AG09319 (cell line): ENCODE data around the gene ABCD4.

Experiments
- DNase-seq: peaks from one replicate; pipeline ENCODE4 v3.0.0-alpha.2; 2010; ENCODE audit warnings: low read depth; ENCODE audit errors: extremely low read depth
- CTCF ChIP-seq: IDR thresholded peaks from 2 replicates; pipeline ENCODE4 v1.5.1; 2011; ENCODE audit warnings: low read depth, mild to moderate bottlenecking, inconsistent platforms, low read length, moderate library complexity

Gene ABCD4

GRCh38 chr14:74314576-74314975, 11.8 kb upstream of the ABCD4 start:
- DNase-seq = no peak
- TF ChIP-seq CTCF = no peak

GRCh38 chr14:74313601-74314000, 10.9 kb upstream of the ABCD4 start:
- no peak for DNase-seq
- TF ChIP-seq CTCF = no peak

DNA sequence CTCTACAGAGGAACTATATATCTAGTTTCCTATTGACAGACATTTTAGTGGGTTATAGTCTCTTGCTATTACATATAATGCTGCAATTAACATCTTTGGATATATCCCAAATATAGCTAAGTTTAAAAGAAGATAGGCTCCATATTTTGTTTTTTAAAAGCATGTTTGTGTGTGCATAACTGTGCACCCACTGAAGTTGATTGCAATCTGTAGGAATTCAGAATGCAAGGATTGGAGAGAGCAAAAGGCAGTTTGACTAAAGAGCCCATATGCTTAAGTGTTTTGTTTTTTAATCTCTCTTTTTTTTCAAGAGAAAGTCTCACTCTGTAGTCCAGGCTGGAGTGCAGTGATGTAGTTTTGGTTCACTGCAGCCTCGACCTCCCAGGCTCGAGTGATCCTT, 9.4 kb upstream of the ABCD4 start:
- TF ChIP-seq CTCF = no peak
- no peak for DNase-seq

- no peak for TF ChIP-seq CTCF
- no peak for DNase-seq
Measured at GRCh38 chr14:74309125-74310022, 6.6 kb upstream of the ABCD4 start.

DNA sequence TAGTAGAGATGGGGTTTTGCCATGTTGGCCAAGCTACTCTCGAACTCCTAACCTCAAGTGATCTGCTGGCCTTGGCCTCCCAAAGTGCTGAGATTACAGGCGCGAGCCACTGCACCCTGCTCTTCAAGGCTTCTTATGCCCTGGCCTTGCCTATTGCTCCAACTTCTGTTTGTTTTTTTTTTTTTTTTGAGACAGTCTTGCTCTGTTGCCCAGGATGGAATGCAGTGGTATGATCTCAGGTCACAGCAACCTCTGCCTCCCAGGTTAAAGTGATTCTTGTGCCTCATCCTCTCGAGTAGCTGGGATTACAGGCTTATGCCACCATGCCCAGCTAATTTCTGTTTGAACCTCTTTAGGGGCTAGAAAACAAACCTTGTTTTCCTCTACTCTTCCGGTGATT, 6.0 kb upstream of the ABCD4 start:
- DNase-seq = no peak
- no peak for TF ChIP-seq CTCF

DNA sequence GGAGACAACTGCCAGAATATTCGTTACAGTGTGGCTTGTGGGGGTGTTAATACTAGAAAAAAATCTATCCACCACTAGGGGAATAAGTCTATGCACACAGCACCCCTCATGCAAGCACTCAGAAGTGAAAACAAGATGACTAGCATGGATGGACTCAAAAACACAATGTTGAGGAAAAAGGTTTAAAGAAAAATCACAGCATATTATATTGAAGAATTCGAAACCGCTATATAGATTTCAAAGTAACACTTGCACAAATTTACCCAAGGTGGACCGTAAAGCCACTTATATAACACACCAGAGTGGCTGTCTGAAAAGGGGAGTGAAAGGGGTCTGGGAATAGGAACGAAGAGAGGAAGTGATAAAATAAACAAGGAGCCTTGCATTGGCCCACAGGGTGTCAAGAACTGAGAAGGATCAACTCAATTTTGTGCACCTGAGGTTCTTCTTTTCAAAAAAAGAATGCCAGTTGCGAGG, 544 bp downstream of the ABCD4 start:
- peak; percentile 12 for DNase-seq

More for the DNA sequence above, 544 bp downstream of the ABCD4 start:
- TF ChIP-seq CTCF = peak; percentile 48
